HG03442 (cell line): Measurements from ENCODE around the gene DAD1.
A peak's percentile ranks its signal among the peaks of the same experiment; 100 is the strongest.

Experiments
- ATAC-seq: cut with Tn5 transposase; IDR thresholded peaks from one replicate; pipeline ENCODE4 v1.9.1; 2021; ENCODE audit warnings: mild to moderate bottlenecking, moderate library complexity; ENCODE audit not compliant: unreplicated experiment

Gene DAD1

GRCh38 chr14:22539831-22540230, 49.2 kb downstream of the DAD1 start:
- no peak for ATAC-seq

- no peak for ATAC-seq
Measured at GRCh38 chr14:22538671-22539228, 50.3 kb downstream of the DAD1 start.

GRCh38 chr14:22537436-22538310, 51.4 kb downstream of the DAD1 start:
- ATAC-seq: no peak

GRCh38 chr14:22536853-22537338, 52.1 kb downstream of the DAD1 start:
- peak; percentile 77 for ATAC-seq

- ATAC-seq: no peak
Measured at GRCh38 chr14:22535916-22536315, 53.1 kb downstream of the DAD1 start.

GRCh38 chr14:22535126-22535525, 53.9 kb downstream of the DAD1 start:
- ATAC-seq: no peak

GRCh38 chr14:22534547-22534946, 54.5 kb downstream of the DAD1 start:
- no peak for ATAC-seq

GRCh38 chr14:22533739-22534359, 55.2 kb downstream of the DAD1 start:
- ATAC-seq: no peak

- no peak for ATAC-seq
Measured at GRCh38 chr14:22533057-22533704, 55.8 kb downstream of the DAD1 start.

GRCh38 chr14:22532345-22533056, 56.5 kb downstream of the DAD1 start:
- ATAC-seq: no peak

- ATAC-seq: peak; percentile 78
Measured at GRCh38 chr14:22531451-22532344, 57.3 kb downstream of the DAD1 start.

GRCh38 chr14:22530127-22530526, 58.9 kb downstream of the DAD1 start:
- ATAC-seq: no peak

- ATAC-seq: no peak
Measured at GRCh38 chr14:22526744-22527143, 62.3 kb downstream of the DAD1 start.

- ATAC-seq: no peak
Measured at GRCh38 chr14:22526218-22526617, 62.8 kb downstream of the DAD1 start.

GRCh38 chr14:22524784-22525161, 64.3 kb downstream of the DAD1 start:
- ATAC-seq: no peak

GRCh38 chr14:22524115-22524783, 64.8 kb downstream of the DAD1 start:
- ATAC-seq: no peak

GRCh38 chr14:22523283-22523682, 65.7 kb downstream of the DAD1 start:
- no peak for ATAC-seq

- no peak for ATAC-seq
Measured at GRCh38 chr14:22522466-22522957, 66.5 kb downstream of the DAD1 start.
